Neural progenitor cell (in vitro differentiated cells): ENCODE results near the gene TAF4. TPM values are rescaled to one million over a fixed set of nuclear protein-coding genes. Genes with fewer than 3 reads are reported as not detected.
"Not testable (repeated sequence)": the region's sequence is repeated elsewhere in the genome, so short reads cannot be mapped to it uniquely, and the experiment has no call there.

Experiments
- DNase-seq: peaks from one replicate; pipeline ENCODE4 v3.0.0-alpha.2; 2016; ENCODE audit warnings: low spot score
- H2AFZ ChIP-seq: fragments of 200-600 bp; sonication (generic); replicated peaks from 2 replicates; pipeline ENCODE4 v1.6.1; 2016; ENCODE audit warnings: antibody characterized with exemption
- H3F3A ChIP-seq: fragments of 200-600 bp; sonication (generic); 2 replicates; pipeline ENCODE4 v1.6.1; 2016; ENCODE audit warnings: antibody characterized with exemption, low read depth
- H3K27ac ChIP-seq: fragments of 200-600 bp; sonication (generic); 2 replicates; pipeline ENCODE4 v1.5.1; 2016; ENCODE audit warnings: mild to moderate bottlenecking
- H3K27me3 ChIP-seq: fragments of 200-600 bp; sonication (generic); 2 replicates; pipeline ENCODE4 v1.6.1; 2016; ENCODE audit warnings: mild to moderate bottlenecking, moderate library complexity
- H3K36me3 ChIP-seq: fragments of 200-600 bp; sonication (generic); 2 replicates; pipeline ENCODE4 v1.5.1; 2016
- H3K4me1 ChIP-seq: fragments of 200-600 bp; sonication (generic); 2 replicates; pipeline ENCODE4 v1.6.1; 2016; ENCODE audit warnings: mixed run types
- H3K4me2 ChIP-seq: fragments of 200-600 bp; sonication (generic); 2 replicates; pipeline ENCODE4 v1.6.1; 2016
- H3K4me3 ChIP-seq: fragments of 200-600 bp; sonication (generic); 2 replicates; pipeline ENCODE4 v1.5.1; 2016
- H3K79me2 ChIP-seq: fragments of 200-600 bp; sonication (generic); 2 replicates; pipeline ENCODE4 v1.6.1; 2016; ENCODE audit warnings: low read depth
- H3K9ac ChIP-seq: fragments of 200-600 bp; sonication (generic); 2 replicates; pipeline ENCODE4 v1.6.1; 2016
- H3K9me3 ChIP-seq: fragments of 200-600 bp; sonication (generic); 2 replicates; pipeline ENCODE4 v1.5.1; 2016; ENCODE audit warnings: low read depth
- H4K20me1 ChIP-seq: fragments of 200-600 bp; sonication (generic); 2 replicates; pipeline ENCODE4 v1.6.1; 2016; ENCODE audit warnings: low read depth
- H3K27ac Mint-ChIP-seq: 3 replicates; pipeline ENCODE4 v1.8.0; 2021; ENCODE audit warnings: mixed read lengths
- H3K27me3 Mint-ChIP-seq: 2 replicates; pipeline ENCODE4 v1.8.0; 2022; ENCODE audit warnings: low read depth, mild to moderate bottlenecking, inconsistent platforms, moderate library complexity, mixed read lengths; ENCODE audit not compliant: insufficient read depth
- H3K36me3 Mint-ChIP-seq: 3 replicates; pipeline ENCODE4 v1.8.0; 2021; ENCODE audit warnings: mixed read lengths
- H3K4me1 Mint-ChIP-seq: 3 replicates; pipeline ENCODE4 v1.8.0; 2021; ENCODE audit warnings: mixed read lengths
- H3K4me3 Mint-ChIP-seq: 3 replicates; pipeline ENCODE4 v1.8.0; 2021; ENCODE audit warnings: mild to moderate bottlenecking, moderate library complexity, mixed read lengths
- H3K9me3 Mint-ChIP-seq: 3 replicates; pipeline ENCODE4 v1.8.0; 2020; ENCODE audit warnings: mixed read lengths
- CTCF ChIP-seq: fragments of 200-600 bp; sonication (generic); IDR thresholded peaks from 2 replicates; pipeline ENCODE4 v1.5.1; 2017; ENCODE audit warnings: antibody characterized with exemption, mild to moderate bottlenecking
- EZH2 ChIP-seq: fragments of 200-600 bp; sonication (generic); IDR thresholded peaks from 2 replicates; pipeline ENCODE4 v1.6.1; 2017; ENCODE audit warnings: antibody characterized with exemption, mild to moderate bottlenecking, moderate library complexity
- EZH2phosphoT487 ChIP-seq: fragments of 200-600 bp; sonication (generic); IDR thresholded peaks from 2 replicates; pipeline ENCODE4 v1.6.1; 2017; ENCODE audit warnings: antibody characterized with exemption
- total RNA-seq: library from RNA; depleted of rRNA; stranded (reverse); fragments of >200 nt; gene quantifications from 2 replicates; pipeline ENCODE4 v1.2.3, GENCODE V29; 2015; ENCODE audit warnings: low replicate concordance

The TAF4 gene
- total RNA-seq, 1 donor from 2014 or later: 9.9 TPM

DNA sequence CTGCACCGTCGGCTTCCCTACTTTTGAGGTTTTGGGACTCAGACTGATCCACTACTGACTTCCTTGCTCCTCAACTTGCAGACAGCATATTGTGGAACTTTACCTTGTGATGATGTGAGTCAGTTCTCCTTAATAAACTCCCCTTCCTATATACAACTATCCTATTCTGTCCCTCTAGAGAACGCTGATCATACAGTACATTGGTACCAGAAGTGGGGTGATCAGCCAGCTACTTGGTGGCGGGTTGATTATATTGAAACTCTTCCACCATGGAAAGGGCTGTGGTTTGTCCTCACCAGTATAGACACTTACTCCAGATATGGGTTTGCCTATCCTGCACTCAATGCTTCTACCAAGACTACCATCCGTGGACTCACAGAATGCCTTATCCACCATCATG is 7.6 kb upstream of the TAF4 start:
- no peak for DNase-seq
- Histone ChIP-seq H3K79me2 (no peaks in the 10 kb centered on the region), H3K4me1 (no peaks in the 10 kb centered on the region), H3K36me3 (no peaks in the 10 kb centered on the region), H3K27me3 (no peaks in the 10 kb centered on the region), H3K27ac (no peak overlapping the region), H3K9me3 (peaks cover 3% of the 10 kb centered on the region), H3K4me3 (no peak overlapping the region), H3K4me2 (no peak overlapping the region), H3K9ac (no peak overlapping the region), H4K20me1 (no peaks in the 10 kb centered on the region), H2AFZ (no peak overlapping the region), H3F3A (no peaks in the 10 kb centered on the region)
- Mint-ChIP-seq H3K27me3 (peaks cover 18% of the 10 kb centered on the region), H3K27ac (no peak overlapping the region), H3K4me1 (no peaks in the 10 kb centered on the region), H3K9me3 (peaks cover 51% of the 10 kb centered on the region), H3K36me3 (peaks cover 2% of the 10 kb centered on the region), H3K4me3 (no peak overlapping the region)
- TF ChIP-seq EZH2: no peak

- H3K27ac Mint-ChIP-seq: not testable (repeated sequence)
- peaks cover 40% of the 10 kb centered on the region for H3K9me3 Mint-ChIP-seq
These were observed 6.2 kb upstream of the TAF4 start for GRCh38 chr20:62071669-62072430.

GRCh38 chr20:62069741-62070216 is 4.1 kb upstream of the TAF4 start:
- H3K27ac ChIP-seq: no peak overlapping the region
- no peak overlapping the region for H2AFZ ChIP-seq
- peaks cover 3% of the 10 kb centered on the region for H3K9me3 ChIP-seq
- H3K27me3 ChIP-seq: no peaks in the 10 kb centered on the region
- no peak for TF ChIP-seq EZH2phosphoT487
- TF ChIP-seq EZH2: no peak
- TF ChIP-seq CTCF: no peak
- H3K27me3 Mint-ChIP-seq: peaks cover 18% of the 10 kb centered on the region
- peaks cover 9% of the 10 kb centered on the region for H3K4me1 ChIP-seq
- peaks cover 25% of the 10 kb centered on the region for H3K9me3 Mint-ChIP-seq
- H4K20me1 ChIP-seq: no peaks in the 10 kb centered on the region
- H3K4me3 Mint-ChIP-seq: no peak overlapping the region
- H3K9ac ChIP-seq: no peak overlapping the region
- no peak for DNase-seq
- H3K4me3 ChIP-seq: no peak overlapping the region
- H3K27ac Mint-ChIP-seq: no peak overlapping the region
- peaks cover 9% of the 10 kb centered on the region for H3F3A ChIP-seq
- no peak overlapping the region for H3K4me2 ChIP-seq
- H3K36me3 ChIP-seq: no peaks in the 10 kb centered on the region
- H3K4me1 Mint-ChIP-seq: peaks cover 15% of the 10 kb centered on the region
- peaks cover 4% of the 10 kb centered on the region for H3K36me3 Mint-ChIP-seq
- no peaks in the 10 kb centered on the region for H3K79me2 ChIP-seq

More at GRCh38 chr20:62071669-62072430, 6.2 kb upstream of the TAF4 start:
- H3F3A ChIP-seq, DNase-seq, H3K36me3 ChIP-seq, H3K27ac ChIP-seq, H3K79me2 ChIP-seq, H3K36me3 Mint-ChIP-seq, H3K27me3 ChIP-seq, H3K9me3 ChIP-seq, H2AFZ ChIP-seq, H3K9ac ChIP-seq, H3K4me2 ChIP-seq, H3K4me3 ChIP-seq, H4K20me1 ChIP-seq, H3K4me3 Mint-ChIP-seq, H3K4me1 ChIP-seq: not testable (repeated sequence)
- Mint-ChIP-seq H3K4me1 (peaks cover 12% of the 10 kb centered on the region), H3K27me3 (peaks cover 20% of the 10 kb centered on the region)

- peaks cover 18% of the 10 kb centered on the region for H3K27me3 Mint-ChIP-seq
- H3K27ac Mint-ChIP-seq: no peak overlapping the region
- Histone ChIP-seq H2AFZ (no peak overlapping the region), H3K4me2 (no peak overlapping the region), H3K4me3 (no peak overlapping the region), H3K9me3 (no peaks in the 10 kb centered on the region), H3K27me3 (no peaks in the 10 kb centered on the region), H3K27ac (no peak overlapping the region), H3K79me2 (peaks cover 5% of the 10 kb centered on the region), H3F3A (peaks cover 9% of the 10 kb centered on the region), H4K20me1 (peaks cover 5% of the 10 kb centered on the region), H3K36me3 (no peaks in the 10 kb centered on the region), H3K9ac (no peak overlapping the region), H3K4me1 (peaks cover 14% of the 10 kb centered on the region)
- peaks cover 15% of the 10 kb centered on the region for H3K4me1 Mint-ChIP-seq
- H3K36me3 Mint-ChIP-seq: peaks cover 4% of the 10 kb centered on the region
- peaks cover 20% of the 10 kb centered on the region for H3K9me3 Mint-ChIP-seq
- no peak overlapping the region for H3K4me3 Mint-ChIP-seq
- no peak for DNase-seq
- TF ChIP-seq EZH2phosphoT487 (no peak), EZH2 (no peak)
These were observed 3.3 kb upstream of the TAF4 start for GRCh38 chr20:62068997-62069396.
